NK-92 (cell line): Measurements from ENCODE around the gene BOK.

Experiments used
- DNase-seq: peaks from one replicate; lab custom pipeline; 2025; ENCODE audit not compliant: unreplicated experiment; lab: John Stamatoyannopoulos, UW

The BOK gene

DNA sequence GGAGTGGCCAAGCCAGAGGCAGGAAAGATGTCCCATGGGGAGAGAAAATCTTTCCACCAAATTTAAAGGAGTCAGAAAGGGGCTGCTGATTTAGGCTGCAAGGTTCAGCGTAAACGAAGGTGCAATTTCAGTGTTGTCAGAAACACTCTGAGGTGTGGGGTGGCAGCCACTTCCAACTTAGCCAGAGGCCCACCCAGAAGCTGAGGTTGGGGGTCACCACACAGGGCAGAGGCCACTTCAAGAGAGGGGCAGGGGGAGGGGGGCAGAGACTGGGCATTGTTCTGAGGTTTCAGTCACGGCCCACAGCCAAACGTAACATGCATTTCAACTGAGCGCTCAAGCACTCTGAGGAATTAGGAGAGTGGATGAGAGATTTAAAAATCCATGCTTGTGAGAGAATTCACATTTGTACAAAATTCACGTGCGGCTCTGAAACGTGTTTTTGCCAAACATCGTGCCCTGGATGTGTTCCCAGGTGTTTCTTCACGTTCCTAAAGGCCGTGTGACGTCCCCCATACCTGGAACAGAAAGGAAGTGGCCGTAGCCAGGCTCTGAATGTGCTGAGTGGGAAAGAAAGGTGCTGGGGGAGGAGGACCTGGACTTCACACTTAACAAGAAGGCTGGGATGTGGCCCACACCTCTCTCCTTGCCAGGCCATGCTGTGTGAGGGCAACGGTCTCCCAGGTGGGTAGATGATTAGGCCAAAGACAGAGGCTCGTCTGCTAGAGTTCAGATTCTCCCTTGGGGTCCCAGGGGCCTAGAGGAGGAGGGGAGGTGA lies 19.5 kb upstream of the BOK start:
- DNase-seq = no peak

DNA sequence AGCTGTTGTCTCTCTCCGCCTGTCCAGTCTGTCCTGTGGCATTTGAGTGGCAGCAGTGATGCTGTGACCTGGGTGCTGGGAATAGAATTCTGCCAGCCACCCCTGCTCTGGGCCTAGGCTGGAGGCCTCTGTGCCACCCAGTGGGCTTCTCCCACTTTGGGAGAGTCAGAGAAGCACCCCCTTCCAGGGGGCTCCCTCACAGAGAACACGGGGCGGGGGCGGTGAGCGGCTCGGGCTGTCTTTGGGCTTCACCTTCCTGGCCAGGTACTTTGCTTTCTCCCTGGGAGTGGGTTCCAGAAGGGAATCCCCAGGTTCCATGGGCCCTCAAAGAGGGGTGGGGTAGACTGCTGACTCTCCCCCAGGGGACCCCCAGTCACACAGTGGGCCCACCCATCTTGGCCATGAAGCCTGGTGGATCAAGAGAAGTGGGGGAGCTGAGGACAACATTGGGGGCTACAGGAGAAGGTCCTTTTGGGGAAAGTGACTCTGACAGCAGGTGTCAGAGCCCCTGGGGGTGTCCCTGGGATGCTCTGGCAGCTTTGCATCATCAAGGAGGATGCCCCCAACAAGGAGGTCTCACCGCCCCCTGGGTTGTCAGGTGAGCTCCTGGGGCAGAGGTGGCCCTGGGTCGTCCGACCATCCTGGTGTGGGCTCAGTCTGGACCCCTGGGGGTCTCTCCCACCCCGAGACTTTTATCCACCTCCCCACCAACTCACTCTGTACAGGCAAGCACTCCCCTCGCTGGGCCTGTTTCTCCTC lies 18.8 kb upstream of the BOK start:
- DNase-seq = no peak

DNA sequence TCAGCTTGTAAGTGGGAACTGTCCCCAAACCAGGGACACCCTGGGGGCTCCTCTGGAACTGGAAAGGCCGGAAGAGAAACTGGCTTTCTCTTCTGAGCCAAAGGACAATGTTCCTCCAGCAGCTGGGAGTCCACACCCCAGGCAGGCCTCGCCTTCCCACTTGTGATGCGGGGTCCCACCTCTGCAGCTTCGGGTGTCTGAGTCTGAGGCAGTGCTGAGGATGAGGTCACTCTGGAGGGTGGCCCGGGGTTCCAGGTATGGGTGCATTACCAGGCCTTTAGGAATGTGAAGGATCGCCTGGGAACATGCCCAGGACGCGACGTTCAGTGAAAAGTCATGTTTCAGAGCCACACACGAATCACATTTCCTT lies 18.2 kb upstream of the BOK start:
- no peak for DNase-seq

DNA sequence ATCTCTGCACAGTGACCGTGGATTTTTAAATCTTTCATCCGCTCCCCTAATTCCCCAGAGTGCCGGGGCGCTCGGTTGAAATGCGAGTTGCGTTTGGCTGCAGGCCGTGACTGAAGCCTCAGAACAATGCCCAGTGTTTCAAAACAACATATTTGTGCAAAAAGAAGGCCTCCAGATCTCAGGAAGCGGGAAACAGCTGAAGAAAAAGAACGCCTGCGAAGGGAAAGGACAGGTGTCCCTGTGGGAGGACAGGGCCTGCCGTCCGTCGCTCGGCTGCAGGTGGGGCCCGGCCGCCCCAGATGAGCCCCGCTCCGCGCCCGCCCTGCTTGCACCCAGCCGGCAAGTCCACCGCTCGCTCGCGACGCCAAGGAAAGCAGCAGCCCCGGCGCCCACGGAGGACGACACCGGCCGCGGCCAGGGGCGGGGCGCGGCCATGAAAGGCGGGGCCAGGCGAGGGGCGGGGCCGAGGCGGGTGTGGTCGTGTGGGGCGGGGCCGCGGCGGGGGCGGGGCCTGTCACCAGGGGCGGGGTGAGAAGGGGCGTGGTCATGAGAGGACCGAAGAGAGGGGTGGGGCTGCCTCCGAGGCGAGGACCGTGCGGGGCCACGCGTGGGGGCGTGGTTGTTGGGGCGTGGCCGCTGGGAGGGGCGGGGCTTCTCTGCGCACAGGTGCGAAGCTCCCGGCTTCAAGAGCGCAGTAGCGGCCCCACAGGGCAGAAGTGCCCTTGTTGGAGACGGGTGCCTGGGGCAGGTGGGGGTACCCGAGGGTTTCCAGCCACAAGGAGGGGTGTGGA lies 17.6 kb upstream of the BOK start:
- DNase-seq = no peak

DNA sequence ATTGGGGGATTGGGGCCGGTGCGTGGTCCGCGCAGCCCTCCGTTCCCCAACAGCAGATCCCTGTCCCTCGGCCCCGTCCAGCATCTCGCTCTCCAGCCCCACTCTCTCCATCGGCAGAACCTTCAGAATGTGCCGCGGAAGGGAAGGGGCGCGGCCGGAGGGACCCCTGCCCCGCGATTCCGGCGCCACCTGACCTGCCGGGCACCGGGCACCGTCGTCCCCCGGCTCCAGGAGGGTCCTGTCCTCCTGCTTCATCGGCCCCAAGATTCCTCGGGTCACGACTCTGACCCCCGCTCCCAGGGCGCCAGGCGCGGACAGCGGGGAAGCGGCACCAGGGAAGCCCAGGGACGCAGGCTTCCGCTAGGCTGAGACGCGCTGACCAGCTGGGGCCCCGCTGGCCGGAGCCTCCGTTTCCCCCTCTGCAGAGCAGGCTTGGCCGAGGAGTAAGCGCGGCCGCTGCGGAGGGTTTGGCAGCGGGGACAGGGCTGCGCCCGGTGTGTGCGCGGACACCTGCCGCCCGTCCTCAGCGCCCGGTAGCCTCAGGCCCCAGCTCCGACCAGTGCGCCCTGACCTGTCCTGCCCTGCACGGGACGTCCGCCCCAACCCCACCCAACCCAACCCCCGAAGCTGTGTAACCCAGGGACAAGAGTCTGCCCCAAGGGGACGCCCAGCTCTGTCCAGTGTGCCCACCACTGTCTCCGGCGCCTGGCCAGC lies 16.8 kb upstream of the BOK start:
- DNase-seq = no peak

DNA sequence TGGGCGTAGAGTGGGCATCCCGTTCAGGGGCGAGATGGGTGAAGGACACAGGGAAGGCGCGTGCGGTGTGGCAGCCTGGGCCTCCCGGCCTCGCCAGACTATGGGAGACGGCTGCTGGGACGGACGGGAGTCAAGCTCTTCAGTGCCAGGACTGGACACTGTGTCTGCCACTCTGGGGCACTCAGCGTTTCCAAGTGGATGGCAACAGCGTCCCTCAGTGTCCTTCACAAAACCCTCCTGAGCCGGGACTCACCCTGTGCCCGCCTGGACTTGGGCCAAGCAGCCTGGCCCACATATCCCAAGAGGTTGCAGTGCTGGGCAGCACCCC lies 16.3 kb upstream of the BOK start:
- DNase-seq = no peak

DNA sequence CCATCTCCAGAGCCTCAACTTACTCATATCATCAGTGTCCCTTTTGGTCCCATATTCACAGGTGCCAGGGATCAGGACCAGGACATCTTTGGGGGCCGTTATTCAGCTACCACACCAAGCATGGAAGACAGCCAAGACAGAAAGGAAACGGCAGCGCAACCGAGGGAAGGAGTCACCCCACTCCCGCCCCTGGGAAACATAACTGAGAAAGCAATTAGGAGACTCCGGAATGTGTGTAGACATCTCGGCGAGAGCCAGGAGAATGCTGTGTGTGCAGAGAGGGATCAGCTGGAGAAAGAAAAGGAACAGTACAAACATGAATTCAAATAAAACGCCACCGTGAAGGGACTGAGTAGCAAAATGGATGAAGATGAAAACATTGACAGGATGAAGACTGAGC lies 13.4 kb upstream of the BOK start:
- DNase-seq = no peak

DNA sequence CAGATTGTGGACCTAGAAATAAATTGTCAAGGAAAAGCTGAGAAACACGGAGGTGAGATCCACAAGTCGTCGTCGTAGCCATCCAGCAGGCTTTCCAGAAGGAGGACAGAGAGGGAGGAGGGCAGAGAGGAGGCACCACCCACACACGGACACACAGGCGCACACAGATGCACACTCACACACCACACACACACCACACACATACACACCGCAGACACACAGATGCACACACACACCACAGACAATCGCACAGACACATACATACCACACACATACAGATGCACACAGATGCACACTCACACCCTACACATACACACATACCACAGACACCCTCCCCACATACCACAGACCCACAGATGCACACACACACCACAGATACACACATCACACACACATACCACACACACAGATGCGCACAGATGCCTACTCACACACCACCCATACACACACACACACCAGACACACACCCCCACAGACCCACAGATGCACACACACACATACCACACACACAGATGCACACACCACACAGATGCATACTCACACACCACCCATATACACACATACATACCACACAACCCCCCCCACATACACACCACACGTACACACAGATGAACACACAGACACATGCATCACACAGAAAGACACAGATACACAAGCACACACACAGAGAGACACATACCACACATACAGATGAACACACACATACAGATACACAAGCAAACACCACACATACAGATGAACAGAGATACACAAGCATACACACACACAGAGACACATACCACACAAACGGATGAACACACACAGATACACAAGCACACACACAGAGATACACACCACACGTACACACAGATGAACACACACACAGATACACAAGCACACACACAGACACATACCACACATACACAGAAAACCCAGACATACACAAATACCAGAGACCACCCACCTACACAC lies 12.7 kb upstream of the BOK start:
- DNase-seq = no peak

DNA sequence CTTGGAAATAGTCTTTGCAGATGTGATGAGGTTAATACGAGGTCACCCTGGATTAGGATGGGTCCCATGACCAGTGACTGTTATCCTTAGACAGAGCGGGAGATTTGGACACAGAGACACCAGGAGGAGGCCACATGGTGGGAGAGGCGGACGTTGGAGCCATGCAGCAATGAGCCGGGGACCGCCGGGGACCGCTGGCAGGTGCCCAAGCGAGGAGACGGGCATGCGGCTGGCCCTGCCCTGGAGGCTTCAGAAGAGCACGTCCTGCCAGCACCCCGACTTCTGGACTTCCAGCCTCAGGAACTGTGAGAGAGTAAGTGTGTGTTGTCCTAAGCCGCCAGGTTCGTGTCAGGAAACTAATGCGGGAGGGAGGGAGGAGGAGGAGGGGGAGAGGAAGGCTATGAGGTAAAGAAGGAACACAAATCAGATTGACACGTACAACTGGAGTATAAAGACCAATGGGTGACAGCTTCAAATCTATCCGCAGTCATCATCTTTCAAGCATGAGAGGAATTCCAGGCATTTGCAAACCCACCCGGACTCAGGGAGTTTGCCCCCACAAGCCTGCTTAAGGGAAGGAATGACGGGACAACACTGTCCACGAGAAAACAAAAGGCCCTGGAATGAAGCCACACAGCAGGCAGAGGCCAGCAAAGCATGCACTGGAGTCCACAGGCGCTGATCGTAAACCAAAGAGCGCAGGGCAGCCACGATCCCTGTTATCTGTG lies 11.6 kb upstream of the BOK start:
- DNase-seq = no peak

DNA sequence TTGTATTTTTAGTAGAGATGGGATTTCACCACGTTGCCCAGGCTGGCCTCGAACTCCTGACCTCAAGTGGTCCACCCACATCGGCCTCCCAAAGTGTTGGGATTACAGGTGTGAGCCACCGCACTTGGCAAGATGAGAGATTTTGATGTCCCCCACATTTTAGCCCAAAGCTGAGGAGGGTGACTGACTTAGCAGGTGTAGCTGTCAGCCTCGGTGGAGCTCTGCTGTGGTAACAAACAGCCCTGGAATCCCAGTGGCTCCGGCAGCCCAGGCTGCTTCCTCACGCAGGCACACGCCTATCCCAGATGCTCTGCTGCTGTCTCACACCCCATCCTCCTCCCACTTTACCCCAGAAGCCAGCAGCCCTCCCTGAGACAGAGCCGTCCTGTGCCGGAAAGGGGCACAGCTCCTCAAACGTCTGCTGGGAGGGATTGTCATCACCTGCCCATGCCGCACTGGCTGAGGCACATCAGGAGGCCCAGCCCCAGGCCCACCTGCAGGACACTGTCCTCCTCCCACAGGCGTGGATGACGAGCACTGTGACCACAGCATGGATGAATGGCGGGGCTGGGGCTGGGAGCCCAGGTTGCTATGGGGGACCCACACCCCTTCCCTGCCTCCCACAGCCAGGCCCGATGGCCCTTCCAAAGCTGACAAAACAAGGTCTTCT lies 10.6 kb upstream of the BOK start:
- no peak for DNase-seq

DNA sequence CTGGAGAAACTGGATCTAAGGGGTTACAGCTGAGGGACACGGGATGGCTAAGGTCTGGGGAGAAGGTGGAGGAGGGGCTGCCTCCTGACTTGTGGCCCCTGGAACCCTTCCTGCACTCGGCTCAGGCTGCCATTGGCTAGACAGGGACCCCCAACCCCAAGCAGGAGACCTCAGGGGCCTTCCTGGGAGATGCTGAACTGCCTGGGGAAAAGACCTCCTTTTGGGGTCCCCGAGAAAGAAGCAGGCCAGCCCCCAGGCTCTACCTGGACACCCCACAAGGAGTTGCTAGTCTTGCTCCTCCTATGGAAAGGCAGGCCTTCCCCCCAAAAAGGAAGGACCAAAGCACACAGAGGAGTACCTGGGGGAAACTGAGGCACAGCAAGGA lies 10.1 kb upstream of the BOK start:
- DNase-seq = no peak

DNA sequence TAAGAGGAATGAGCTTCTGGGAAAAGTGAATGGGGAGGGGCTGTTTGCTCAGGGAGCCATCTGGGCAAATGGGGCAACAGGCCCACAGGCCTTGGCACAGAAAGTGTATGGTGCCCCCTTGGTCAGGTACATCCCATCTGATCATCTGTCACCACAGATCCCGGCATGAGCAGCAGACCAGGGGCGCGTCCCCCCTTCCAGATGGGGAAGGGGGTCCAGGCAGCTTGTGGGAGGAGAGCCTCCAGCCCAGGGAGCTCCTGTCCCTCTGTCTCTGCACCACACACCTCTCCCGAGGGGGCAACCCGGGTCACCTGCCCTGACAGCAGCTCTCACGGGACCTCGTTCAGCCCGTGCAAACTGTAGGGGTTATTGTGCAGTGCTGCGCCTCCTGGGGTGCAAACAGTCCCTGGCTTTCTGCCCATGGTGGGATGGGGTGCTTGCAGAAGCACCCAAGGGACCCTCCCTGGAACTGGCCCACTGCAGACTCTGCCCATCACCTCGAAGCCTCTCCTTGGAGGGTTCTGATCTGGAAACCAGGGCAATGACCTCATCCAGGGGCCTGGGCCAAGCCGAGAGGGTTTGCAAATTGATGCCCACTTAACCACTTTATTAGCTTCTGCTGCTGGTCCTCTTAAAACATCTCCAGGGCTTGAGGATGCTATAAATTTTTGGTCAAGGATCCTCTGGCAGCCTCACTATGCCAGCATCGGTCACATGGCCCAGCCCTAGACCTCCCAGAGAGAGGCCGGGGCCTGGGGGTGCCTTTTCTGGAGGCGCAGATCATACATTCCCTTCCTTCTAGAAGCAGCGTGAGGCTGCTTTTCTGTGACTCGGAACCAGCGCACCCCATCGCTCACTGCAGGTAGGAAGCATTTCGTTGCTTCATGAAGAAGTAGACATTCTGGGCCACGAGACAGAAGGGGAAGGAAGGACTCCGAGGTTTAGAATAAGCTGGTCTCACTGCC lies 7.6 kb upstream of the BOK start:
- no peak for DNase-seq

DNA sequence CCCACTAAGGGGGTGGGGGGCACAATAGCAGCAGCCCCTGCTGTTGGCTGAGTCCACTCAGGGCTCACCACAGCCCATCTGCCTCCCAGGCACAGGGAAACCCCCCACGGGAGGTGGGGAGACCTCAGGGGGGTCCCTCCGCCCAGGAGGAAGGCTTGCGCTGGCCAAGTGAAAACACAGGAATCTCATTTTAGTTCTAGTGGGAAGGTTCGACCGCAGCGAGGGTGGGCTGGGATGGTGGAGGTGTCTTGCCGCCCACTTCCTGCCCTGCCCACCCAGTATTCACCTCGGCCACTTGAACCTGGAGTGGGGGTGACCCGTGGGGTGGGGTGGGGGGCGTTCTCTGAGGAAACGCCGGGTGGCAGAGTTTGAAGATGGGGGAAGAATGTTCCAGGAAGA lies 6.9 kb upstream of the BOK start:
- no peak for DNase-seq

DNA sequence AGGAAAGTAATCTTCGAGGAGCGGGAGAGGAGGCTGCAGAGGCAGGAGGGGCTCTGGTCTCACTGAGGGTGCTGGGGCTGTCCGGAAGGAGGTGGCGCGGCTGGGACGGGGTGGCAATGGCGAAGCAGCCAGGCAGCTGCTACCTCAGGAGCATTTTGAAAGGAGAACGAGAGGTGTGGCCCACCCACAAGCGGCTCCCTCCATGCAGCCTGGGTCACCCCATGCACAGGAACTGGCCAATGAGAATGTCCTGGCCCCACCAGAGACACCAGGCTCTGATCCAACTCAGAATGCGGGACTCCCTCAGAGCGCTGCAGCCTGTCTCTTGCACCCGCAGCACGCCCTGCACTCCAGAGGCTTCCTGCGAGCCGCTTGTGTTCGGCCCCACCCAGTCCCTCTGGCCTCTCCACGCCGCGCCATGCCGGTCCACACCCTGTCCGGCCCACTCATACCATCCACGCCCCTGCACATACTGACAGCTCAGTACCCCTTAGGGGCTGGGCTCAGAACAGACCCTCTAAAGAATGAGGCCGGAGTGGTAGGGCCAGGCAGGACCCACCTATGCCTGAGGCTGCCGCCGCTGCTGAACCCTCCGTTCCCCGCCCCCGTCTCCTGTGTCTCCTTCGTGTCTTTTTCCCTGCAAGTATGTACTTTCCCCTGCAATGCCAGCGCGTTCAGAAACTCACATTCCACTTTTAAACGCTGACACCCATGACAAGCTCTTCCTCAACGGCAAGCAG lies 6.4 kb upstream of the BOK start:
- no peak for DNase-seq

DNA sequence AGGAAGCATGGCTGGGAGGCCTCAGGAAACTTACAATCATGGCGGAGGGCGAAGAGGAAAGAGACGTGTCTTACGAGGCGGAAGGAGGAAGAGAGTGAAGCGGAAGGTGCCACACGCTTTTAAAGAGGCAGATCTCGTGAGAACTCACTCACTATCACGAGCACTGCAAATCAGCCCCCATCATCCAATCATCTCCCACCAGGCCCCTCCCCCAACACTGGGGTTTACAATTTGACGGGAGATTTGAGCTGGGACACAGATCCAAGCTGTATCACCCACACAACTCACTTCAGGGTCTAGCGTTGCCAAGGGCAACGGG lies 5.1 kb upstream of the BOK start:
- DNase-seq = no peak

DNA sequence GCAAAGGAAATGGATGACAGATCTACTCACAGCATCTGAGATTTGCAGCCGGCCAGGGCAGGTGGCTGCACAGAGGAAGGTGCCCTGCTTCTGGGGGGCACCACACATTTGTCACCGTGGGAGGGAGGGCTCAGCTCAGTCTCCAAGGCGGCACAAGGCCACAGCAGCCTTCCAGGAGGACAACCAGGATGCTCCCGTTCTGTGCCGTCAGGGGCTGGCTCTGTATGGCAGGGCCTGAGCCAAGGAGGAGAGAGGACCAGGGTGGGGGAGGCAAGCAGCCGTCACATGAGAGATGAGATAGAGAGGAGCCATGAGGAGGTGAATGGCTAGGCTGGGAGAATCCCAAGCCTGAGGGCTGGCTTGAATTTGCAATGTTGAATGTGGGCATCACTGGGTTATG lies 4.6 kb upstream of the BOK start:
- DNase-seq = no peak

DNA sequence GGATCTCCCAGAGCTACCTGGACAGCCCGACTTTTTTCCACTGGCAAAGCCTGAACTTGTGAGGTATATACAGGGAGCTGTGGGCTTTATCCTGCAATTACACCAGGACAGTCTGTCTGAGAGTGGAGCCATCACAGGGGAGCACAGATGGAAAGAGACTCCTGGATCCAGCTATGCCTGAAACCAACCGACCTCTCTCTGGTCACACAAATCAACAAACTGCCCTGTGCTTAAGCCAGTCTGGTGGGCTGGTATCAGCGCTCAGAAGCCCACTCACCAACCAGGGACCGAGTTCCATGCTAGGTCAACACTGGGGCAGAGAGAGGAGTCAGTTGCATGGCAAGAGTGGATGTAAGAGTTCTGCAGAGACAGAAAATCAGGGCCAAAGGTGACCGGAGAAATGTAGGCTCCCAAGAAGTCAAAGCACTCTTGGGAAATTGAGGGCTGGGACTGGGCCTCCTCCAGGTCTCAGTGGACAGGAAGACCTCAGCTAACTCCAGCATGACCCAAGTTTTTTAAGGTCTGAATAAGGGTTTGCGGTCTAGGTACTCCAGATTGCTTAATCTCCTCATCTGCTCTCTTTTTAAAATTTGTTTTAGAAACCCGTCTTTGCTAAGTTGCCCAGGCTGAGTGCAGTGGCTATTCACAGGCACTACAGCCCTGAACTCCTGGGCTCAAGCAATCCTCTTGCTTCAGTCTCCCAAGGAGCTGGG lies 3.8 kb upstream of the BOK start:
- no peak for DNase-seq
